Mucosa of descending colon (tissue), 3 donors: ENCODE results near the gene TRABD2B. TPM values are rescaled to one million over a fixed set of nuclear protein-coding genes. Genes with fewer than 3 reads are reported as not detected.

Source experiments
- ATAC-seq: fragments of 200-7000 bp; cut with Tn5 transposase; one replicate; pipeline ENCODE4 v1.9.1; 2020; ENCODE audit warnings: mild to moderate bottlenecking, moderate library complexity
- DNase-seq, 3 donors: peaks; one replicate each; pipeline ENCODE4 v3.0.0-alpha.2; 2020
- H3K36me3 ChIP-seq: fragments of 200-600 bp; one replicate; pipeline ENCODE4 v1.8.0; 2021; ENCODE audit warnings: low read depth, mild to moderate bottlenecking
- H3K4me1 ChIP-seq: fragments of 200-600 bp; one replicate; pipeline ENCODE4 v1.8.0; 2021; ENCODE audit warnings: low read depth, mild to moderate bottlenecking
- H3K4me3 ChIP-seq: fragments of 200-600 bp; one replicate; pipeline ENCODE4 v1.8.0; 2021; ENCODE audit warnings: mild to moderate bottlenecking
- H3K9me3 ChIP-seq: fragments of 200-600 bp; one replicate; pipeline ENCODE4 v1.8.0; 2021; ENCODE audit warnings: mild to moderate bottlenecking
- CTCF ChIP-seq: fragments of 200-600 bp; IDR thresholded peaks from one replicate; pipeline ENCODE4 v1.8.0; 2022; ENCODE audit warnings: antibody characterized with exemption, mild to moderate bottlenecking
- intact Hi-C, 2 donors: fragments of 100-400 bp; cut with DNase I in 1 of 2; cut with micrococcal nuclease in 1 of 2; formaldehyde crosslinking; loops; one replicate each; pipeline versions ENCODE4 v1.11.0 to v1.11.1; 2022; cut with DNase I, micrococcal nuclease
- total RNA-seq, 3 donors: library from RNA; stranded (reverse); fragmentation: NEBNext Ultra II Directional in 2 of 3; extraction: Animal tissue kit (Norgen Biotek cat#: 25700) in 2 of 3; gene quantifications; one replicate each; pipeline versions ENCODE4 v1.2.1 to v1.2.4, GENCODE V29; 2021 to 2023
- donor health status: DM: no; HTN: no; CAD: no; lungs with moderate emphysema.
- donor health status: DM: no; HTN: no; CAD: no.
- donor health status: DM: no; HTN: yes; CAD: no.

Gene TRABD2B
- total RNA-seq, 3 donors from 2014 or later = 0.35 to 2.0 (median 2.0) TPM

- Histone ChIP-seq H3K9me3 (no peaks in the 10 kb centered on the region), H3K36me3 (no peaks in the 10 kb centered on the region), H3K4me1 (peaks cover 18% of the 10 kb centered on the region), H3K4me3 (no peak overlapping the region)
- TF ChIP-seq CTCF = no peak
- DNase-seq (no peak), ATAC-seq (no peak)
- intact Hi-C loops = no loop called here
Observed at GRCh38 chr1:47720111-47720510, 277.1 kb downstream of the TRABD2B start.

GRCh38 chr1:47717341-47717740, 279.8 kb downstream of the TRABD2B start:
- no peak for ATAC-seq
- no peak for TF ChIP-seq CTCF
- intact Hi-C loops = loop anchor here (10.0 kb wide), 2 partner anchors 193 to 523 kb away; partner anchors contain the start of gene PDZK1IP1 (in 1 of the 2)

GRCh38 chr1:47713975-47714767, 283.0 kb downstream of the TRABD2B start:
- intact Hi-C loops = loop anchor here (10.0 kb wide), 2 partner anchors 189 to 519 kb away; partner anchors contain the start of gene PDZK1IP1 (in 1 of the 2)
- Histone ChIP-seq H3K4me3 (no peak overlapping the region), H3K36me3 (no peaks in the 10 kb centered on the region), H3K9me3 (no peaks in the 10 kb centered on the region), H3K4me1 (peaks cover 23% of the 10 kb centered on the region)
- no peak for TF ChIP-seq CTCF
- no peak for ATAC-seq
- DNase-seq = peak in 1 of 3 donors; percentile 0

More at GRCh38 chr1:47717341-47717740, 279.8 kb downstream of the TRABD2B start:
- DNase-seq = no peak
- H3K4me3 ChIP-seq = no peak overlapping the region
- no peaks in the 10 kb centered on the region for H3K9me3 ChIP-seq
- H3K36me3 ChIP-seq = no peaks in the 10 kb centered on the region
- H3K4me1 ChIP-seq = no peaks in the 10 kb centered on the region

GRCh38 chr1:47713333-47713953, 283.7 kb downstream of the TRABD2B start:
- ATAC-seq = no peak

More at GRCh38 chr1:47713333-47713953, 283.7 kb downstream of the TRABD2B start:
- intact Hi-C loops = loop anchor here (10.0 kb wide), 2 partner anchors 189 to 519 kb away; partner anchors contain the start of gene PDZK1IP1 (in 1 of the 2)
- H3K9me3 ChIP-seq = no peaks in the 10 kb centered on the region
- DNase-seq = peak in 1 of 3 donors; percentile 0
- TF ChIP-seq CTCF = no peak
- peaks cover 30% of the 10 kb centered on the region for H3K4me1 ChIP-seq
- H3K4me3 ChIP-seq = no peak overlapping the region
- no peaks in the 10 kb centered on the region for H3K36me3 ChIP-seq
